Peyer's patch (tissue), 4 donors: ENCODE data around the gene PLP2. TPM values are rescaled to one million over a fixed set of nuclear protein-coding genes. Genes with fewer than 3 reads are reported as not detected.

Experiments used
- DNase-seq, 3 donors: peaks; one replicate each; pipeline ENCODE4 v3.0.0-alpha.2; 2017 to 2019
- H3K27ac ChIP-seq, 4 donors: fragments of 200-600 bp; sonication (generic); one replicate each; pipeline ENCODE4 v1.5.1; 2016 to 2019
- H3K27me3 ChIP-seq, 2 donors: fragments of 200-600 bp; sonication (generic); one replicate each; pipeline ENCODE4 v1.5.1; 2019
- H3K36me3 ChIP-seq, 3 donors: fragments of 200-600 bp; sonication (generic); one replicate each; pipeline ENCODE4 v1.5.1; 2016 to 2019
- H3K4me1 ChIP-seq, 4 donors: fragments of 200-600 bp; sonication (generic); one replicate each; pipeline ENCODE4 v1.5.1; 2016 to 2019
- H3K4me3 ChIP-seq, 4 donors: fragments of 200-600 bp; sonication (generic); 1 replicate in 3 of 4; 2 replicates in 1 of 4; pipeline ENCODE4 v1.5.1; 2016 to 2019; ENCODE audit warnings: mild to moderate bottlenecking in 1 of 4
- H3K9me3 ChIP-seq, 4 donors: fragments of 200-600 bp; sonication (generic); one replicate each; pipeline ENCODE4 v1.5.1; 2016 to 2019; ENCODE audit warnings: mild to moderate bottlenecking in 1 of 4
- CTCF ChIP-seq, 6 experiments: fragments of 450-650 bp in 4 of 6; fragments of 200-600 bp in 2 of 6; sonication (generic) in 1 of 6; IDR thresholded peaks; one replicate each; pipeline ENCODE4 v1.5.1; 2017 to 2019; ENCODE audit warnings: antibody characterized with exemption in 6 of 6, mild to moderate bottlenecking in 3 of 6, moderate library complexity in 1 of 6
- POLR2A ChIP-seq, 2 donors: fragments of 450-650 bp; IDR thresholded peaks; one replicate each; pipeline ENCODE4 v1.5.1; 2017; ENCODE audit warnings: antibody characterized with exemption in 2 of 2, mild to moderate bottlenecking in 2 of 2, moderate library complexity in 2 of 2
- total RNA-seq, 4 donors: library from RNA; depleted of rRNA; stranded (reverse); fragments of >200 nt; gene quantifications; one replicate each; pipeline ENCODE4 v1.1.0, GENCODE V29; 2016

The PLP2 gene
- total RNA-seq, 4 donors from 2014 or later: 16.1 to 36.6 (median 30.8) TPM

GRCh38 chrX:49187028-49187394 lies 15.3 kb downstream of the PLP2 start:
- no peak for TF ChIP-seq CTCF (IDR thresholded peaks at IDR 0.05)
- TF ChIP-seq POLR2A (IDR thresholded peaks at IDR 0.05): no peak
- no peak for DNase-seq
- H3K4me1 ChIP-seq: peaks cover 0 to 6% (median 0%) of the 10 kb centered on the region in 4 donors
- no peak overlapping the region for H3K4me3 ChIP-seq
- no peaks in the 10 kb centered on the region for H3K27me3 ChIP-seq
- peak overlapping the region in 1 of 4 donors; percentile 85 for H3K27ac ChIP-seq
- H3K9me3 ChIP-seq: no peaks in the 10 kb centered on the region
- peaks cover 0 to 7% (median 0%) of the 10 kb centered on the region in 3 donors for H3K36me3 ChIP-seq

GRCh38 chrX:49187526-49187925 lies 15.8 kb downstream of the PLP2 start:
- Histone ChIP-seq H3K4me3 (no peak overlapping the region), H3K27ac (no peak overlapping the region), H3K27me3 (no peaks in the 10 kb centered on the region), H3K9me3 (no peaks in the 10 kb centered on the region), H3K4me1 (peaks cover 0 to 6% (median 0%) of the 10 kb centered on the region in 4 donors), H3K36me3 (peaks cover 0 to 7% (median 0%) of the 10 kb centered on the region in 3 donors)
- no peak for DNase-seq
- no peak for TF ChIP-seq CTCF (IDR thresholded peaks at IDR 0.05)
- no peak for TF ChIP-seq POLR2A (IDR thresholded peaks at IDR 0.05)

GRCh38 chrX:49188468-49189076 lies 16.9 kb downstream of the PLP2 start:
- no peaks in the 10 kb centered on the region for H3K27me3 ChIP-seq
- no peaks in the 10 kb centered on the region for H3K9me3 ChIP-seq
- no peak overlapping the region for H3K4me3 ChIP-seq
- DNase-seq: no peak
- TF ChIP-seq POLR2A (IDR thresholded peaks at IDR 0.05): no peak
- TF ChIP-seq CTCF (IDR thresholded peaks at IDR 0.05): no peak
- H3K4me1 ChIP-seq: peaks cover 0 to 6% (median 0%) of the 10 kb centered on the region in 4 donors
- H3K27ac ChIP-seq: no peak overlapping the region
- H3K36me3 ChIP-seq: peaks cover 0 to under 1% (median 0%) of the 10 kb centered on the region in 3 donors

- no peak for TF ChIP-seq POLR2A (IDR thresholded peaks at IDR 0.05)
- peak overlapping the region in 3 of 4 donors; percentile 72 to 92 (median 87) for H3K27ac ChIP-seq
Measured at GRCh38 chrX:49189606-49190005, 17.9 kb downstream of the PLP2 start.

GRCh38 chrX:49190821-49191573 lies 19.3 kb downstream of the PLP2 start:
- H3K4me3 ChIP-seq: peak overlapping the region; percentile 49 to 70 (median 60)
- no peaks in the 10 kb centered on the region for H3K27me3 ChIP-seq
- peak; percentile 85 to 95 (median 88) for DNase-seq
- H3K36me3 ChIP-seq: no peaks in the 10 kb centered on the region
- no peaks in the 10 kb centered on the region for H3K4me1 ChIP-seq
- peak in 1 of 6 experiments; percentile 14 for TF ChIP-seq CTCF (IDR thresholded peaks at IDR 0.05)
- peak; percentile 84 to 89 for TF ChIP-seq POLR2A (IDR thresholded peaks at IDR 0.05)
- H3K9me3 ChIP-seq: no peaks in the 10 kb centered on the region
- H3K27ac ChIP-seq: peak overlapping the region; percentile 84 to 92 (median 86)

More at GRCh38 chrX:49189606-49190005, 17.9 kb downstream of the PLP2 start:
- peak overlapping the region in 1 of 4 donors; percentile 55 for H3K4me3 ChIP-seq
- peaks cover 0 to 6% (median 0%) of the 10 kb centered on the region in 4 donors for H3K4me1 ChIP-seq
- no peaks in the 10 kb centered on the region for H3K9me3 ChIP-seq
- H3K36me3 ChIP-seq: no peaks in the 10 kb centered on the region
- H3K27me3 ChIP-seq: no peaks in the 10 kb centered on the region
- no peak for DNase-seq

- Histone ChIP-seq H3K4me3 (peak overlapping the region; percentile 49 to 70 (median 60)), H3K9me3 (no peaks in the 10 kb centered on the region), H3K36me3 (no peaks in the 10 kb centered on the region), H3K27me3 (no peaks in the 10 kb centered on the region), H3K27ac (peak overlapping the region; percentile 81 to 91 (median 84)), H3K4me1 (no peaks in the 10 kb centered on the region)
- no peak for TF ChIP-seq POLR2A (IDR thresholded peaks at IDR 0.05)
- TF ChIP-seq CTCF (IDR thresholded peaks at IDR 0.05): no peak
- DNase-seq: no peak
Measured at GRCh38 chrX:49191574-49192011, 19.9 kb downstream of the PLP2 start.
